NCI-H2081 (cell line): Measurements from ENCODE around the gene SLC51A.
A peak's percentile ranks its signal among the peaks of the same experiment; 100 is the strongest.

Source experiments
- DNase-seq, 2 experiments: peaks; one replicate each; lab custom pipeline; 2025; lab: John Stamatoyannopoulos, UW

The SLC51A gene

DNA sequence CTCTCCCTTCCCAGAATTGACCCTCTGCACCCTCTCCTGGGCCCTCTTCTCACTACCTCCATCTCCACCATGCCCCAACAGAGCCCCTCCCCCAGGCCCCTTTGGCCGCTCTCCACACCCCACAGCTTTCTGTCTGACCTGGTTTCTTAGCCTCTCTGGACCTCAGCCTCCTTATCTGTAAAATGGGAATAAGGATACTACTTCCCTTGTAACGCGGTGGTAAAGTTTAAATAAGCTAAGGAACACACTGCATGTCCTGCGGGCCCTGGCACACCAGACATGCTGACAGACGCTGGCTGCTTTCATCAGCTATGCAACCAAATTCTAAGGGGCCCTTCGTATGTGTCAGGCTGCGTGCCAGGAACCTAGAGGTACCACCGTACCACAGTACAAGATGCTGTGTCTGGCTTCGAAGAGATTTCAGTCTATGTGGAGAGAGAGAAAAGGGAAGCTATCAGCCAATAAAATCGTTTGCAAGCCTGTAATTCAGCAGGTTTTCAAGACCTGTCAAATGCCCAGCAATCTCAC, 777 bp upstream of the SLC51A start:
- DNase-seq: no peak

DNA sequence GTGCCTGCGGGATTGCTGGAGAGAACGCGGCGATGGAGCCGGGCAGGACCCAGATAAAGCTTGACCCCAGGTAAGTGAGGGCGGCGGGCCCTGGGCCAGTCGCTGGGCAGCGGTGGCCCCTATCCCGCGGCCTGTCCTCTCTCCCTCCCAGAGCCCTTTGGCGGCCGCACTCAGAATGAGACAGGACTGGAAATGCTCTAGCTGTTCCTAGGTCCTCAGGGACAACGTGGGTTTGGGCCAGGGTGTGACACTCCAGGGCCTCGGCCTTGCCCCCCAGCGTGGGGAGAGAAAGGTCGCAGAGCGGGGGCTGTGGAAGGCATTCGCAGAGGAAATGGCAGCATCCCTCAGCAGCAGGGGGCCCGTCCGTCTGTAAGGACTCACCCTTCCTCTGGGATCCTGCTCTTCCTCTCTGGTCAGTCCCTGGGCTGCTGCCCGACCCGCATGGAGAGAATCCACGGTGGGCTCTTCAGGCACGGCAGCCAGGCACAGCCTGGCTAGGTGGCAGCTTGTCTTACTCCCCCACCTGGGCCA, 412 bp downstream of the SLC51A start:
- DNase-seq: no peak

DNA sequence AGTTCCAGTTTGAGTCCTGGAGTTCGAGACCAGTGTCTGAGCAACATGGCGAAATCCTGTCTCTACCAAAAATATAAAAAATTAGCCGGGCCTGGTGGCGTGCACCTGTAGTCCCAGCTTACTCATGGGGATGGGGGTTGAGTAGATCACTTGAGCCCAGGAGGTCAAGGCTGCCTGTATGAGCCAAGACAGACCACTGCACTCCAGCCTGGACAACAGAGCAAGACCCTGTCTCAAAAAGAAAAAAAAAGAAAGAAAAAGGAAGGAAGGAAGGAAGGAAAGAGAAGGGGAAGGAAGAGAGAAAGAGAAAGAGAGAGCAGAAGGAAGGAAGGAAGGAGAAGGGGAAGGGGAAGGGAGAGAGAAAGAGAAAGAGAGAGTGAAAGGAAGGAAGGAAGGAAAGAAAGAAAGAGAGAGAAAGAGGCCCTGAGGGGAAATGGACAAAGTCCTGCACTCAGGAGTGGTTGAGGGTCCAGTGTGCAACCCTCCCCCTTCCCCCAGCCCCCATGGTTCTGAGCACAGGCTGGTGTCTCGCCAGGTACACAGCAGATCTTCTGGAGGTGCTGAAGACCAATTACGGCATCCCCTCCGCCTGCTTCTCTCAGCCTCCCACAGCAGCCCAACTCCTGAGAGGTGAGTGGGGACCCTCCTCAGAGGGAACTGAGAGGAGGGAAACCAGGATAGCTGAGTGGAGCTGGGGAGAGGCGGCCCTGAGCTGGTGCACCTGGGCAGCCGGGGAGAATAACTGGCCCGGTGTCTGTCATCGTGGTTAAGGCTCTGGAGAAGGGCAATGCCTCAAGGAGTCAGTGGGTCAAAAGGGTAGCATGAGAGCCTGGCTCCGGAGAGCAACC, 1.2 kb downstream of the SLC51A start:
- no peak for DNase-seq

DNA sequence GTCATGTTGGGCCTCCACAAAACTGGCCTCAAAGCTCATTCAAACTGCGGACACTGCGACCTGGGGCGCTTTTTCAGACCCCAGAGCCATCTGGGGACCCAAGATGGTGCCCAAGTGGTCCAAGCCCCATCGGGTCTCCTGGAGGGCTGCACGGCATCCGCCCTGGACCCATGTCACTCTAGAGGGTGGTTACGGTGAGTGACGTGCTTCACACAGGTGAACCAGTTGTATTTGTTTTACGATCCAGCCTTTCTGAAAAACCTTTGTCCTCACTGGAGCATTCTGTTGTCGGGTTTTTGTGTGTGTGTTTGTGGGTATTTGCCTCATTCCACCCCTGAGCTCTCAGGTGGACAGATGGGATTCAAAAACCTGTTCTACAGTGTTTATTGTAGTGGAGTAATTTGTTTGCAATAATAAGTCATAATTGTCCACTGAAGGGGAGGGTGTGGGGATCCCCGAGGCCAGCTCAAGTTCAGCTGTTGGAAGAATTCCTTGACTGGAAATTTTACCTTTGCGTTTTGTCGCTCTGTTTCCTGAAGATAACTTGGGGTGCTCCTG, 1.9 kb downstream of the SLC51A start:
- DNase-seq: no peak

DNA sequence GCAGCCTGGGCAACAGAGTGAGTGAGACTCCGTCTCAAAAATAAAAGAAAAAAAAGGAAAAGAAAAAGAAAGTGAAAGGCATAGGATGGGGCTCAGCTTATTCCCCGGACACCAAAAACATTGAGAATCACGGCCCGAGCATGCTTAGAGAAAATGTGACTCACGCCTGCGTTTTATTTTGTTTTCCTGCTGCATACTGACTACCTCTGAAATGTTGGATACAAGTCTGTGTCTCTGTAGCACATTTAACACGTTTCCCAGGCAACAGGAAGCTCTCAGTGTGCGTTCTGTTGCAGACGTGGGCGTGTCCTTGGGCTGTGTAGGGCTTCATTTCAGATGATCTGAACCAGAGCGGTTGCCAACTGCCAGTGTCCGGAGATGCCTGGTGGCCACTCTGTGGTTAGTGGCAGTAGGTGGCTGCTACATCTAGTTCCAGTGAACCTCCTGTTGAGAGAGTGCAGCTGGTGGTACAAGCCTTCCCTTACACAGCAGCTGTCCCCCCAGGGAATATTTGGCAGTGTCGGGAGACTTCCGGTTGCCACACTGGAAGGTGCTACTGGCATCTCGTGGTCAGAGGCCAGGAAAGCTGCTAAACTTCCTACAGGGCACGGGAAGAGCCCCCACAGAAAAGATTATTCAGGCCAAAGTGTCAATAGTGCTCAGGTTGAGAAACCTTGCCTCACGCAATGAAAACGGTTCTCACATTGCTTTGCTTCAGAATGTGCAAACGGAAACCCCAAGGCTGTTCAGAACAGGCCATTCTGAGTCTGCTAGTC, 3.0 kb downstream of the SLC51A start:
- DNase-seq: peak; percentile 78 to 88

DNA sequence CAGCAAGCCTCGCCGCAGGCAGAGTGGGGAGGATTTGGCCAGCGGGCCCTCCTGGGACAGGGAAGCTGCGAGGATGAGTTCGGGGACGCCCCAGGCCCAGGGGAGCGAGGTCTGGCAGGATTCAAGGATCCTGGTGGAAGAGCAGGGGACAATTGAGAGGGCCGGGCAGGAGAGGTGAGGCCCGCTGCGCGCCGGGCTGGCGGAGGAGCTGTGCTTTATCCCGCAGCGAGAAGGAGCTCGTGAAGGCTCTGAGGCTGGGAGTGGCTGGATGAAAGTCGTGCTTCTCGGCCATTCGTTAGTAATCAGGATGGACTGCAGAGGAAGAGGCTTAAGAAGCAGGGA, 3.6 kb downstream of the SLC51A start:
- no peak for DNase-seq

DNA sequence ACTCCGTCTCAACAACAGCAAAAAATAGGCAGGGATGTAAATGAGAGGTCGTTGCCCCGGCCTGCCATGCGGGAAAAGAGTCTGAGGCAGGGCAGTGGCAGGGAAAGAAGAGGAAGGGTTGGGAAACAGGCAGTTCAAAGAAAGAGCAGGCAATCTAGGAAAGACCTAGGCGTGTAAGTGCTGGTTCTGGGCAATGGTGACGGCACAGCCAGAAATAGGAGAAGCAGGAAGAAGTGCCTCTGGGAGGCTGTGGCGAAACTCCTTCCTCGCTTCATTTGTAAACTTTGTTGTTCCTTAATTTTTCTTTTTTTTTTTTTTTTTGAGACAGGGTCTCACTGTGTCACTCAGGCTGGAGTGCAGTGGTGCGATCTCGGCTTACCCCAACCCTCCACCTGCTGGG, 4.3 kb downstream of the SLC51A start:
- no peak for DNase-seq

DNA sequence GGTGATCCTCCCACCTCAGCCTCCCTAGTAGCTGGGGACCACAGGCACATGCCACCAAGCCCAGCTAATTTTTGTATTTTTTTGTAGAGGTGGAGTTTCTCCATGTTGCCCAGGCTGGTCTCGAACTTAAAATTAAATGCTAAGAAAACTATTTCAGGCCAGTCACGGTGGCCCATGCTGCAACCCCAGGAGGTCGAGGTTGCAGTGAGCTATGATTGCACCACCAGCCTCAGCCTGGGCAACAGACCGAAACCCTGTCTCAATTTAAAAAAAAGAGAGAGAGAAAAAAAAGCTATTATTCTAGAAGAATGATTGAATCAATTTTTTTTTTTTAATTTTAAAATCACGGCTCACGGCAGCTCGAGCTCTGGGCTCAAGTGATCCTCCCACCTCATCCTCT, 4.7 kb downstream of the SLC51A start:
- DNase-seq: no peak

DNA sequence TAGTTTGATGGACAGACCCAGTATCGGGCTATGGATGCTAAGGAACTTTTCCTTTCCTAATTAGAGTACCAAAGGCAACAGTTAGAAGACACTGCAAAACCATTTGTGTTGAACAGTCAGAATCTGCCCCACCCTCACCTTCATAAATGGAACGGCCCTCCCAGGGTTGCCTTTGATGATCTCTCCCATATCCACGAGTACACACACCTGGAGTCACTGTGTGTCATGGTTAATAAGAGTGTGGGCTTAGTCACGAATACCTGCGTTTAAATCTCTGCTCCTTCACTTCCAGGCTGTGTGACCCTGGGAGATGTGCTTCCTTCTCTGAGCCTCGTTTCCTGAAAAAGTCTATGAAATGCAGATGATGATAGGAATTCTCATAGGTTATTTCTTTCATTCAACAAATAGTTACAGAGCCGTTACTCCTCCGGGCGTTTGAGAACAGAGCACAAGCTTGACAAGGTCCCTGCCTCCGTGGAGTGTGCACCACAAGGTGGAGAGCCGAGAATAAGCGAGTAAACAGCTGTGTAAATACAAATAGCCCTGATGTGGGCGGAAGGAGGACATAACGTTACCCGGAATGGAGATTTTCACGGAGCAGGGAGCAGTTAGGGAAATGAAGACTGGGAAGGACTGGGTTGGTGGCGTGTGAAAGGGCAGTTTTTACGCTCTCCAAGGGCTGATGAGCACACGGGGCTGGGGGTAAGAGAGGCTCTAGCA, 6.7 kb downstream of the SLC51A start:
- DNase-seq: no peak

DNA sequence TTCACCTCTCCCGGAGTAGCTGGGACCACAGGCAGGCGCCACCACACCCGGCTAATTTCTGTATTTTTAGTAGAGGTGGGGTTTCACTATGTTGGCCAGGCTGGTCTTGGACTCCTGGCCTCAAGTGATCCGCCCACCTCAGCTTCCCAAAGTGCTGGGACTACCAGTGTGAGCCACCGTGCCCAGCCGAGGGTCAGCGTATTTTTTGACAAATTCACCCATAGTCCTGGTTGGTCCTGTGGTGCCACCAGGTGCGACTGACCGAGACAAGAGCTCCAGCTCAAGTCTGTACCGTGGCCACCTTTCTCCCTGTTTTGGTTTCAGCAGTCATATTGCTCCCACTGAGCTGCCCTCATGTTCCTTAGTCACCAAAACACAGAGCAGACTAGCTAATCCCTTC, 8.8 kb downstream of the SLC51A start:
- no peak for DNase-seq

DNA sequence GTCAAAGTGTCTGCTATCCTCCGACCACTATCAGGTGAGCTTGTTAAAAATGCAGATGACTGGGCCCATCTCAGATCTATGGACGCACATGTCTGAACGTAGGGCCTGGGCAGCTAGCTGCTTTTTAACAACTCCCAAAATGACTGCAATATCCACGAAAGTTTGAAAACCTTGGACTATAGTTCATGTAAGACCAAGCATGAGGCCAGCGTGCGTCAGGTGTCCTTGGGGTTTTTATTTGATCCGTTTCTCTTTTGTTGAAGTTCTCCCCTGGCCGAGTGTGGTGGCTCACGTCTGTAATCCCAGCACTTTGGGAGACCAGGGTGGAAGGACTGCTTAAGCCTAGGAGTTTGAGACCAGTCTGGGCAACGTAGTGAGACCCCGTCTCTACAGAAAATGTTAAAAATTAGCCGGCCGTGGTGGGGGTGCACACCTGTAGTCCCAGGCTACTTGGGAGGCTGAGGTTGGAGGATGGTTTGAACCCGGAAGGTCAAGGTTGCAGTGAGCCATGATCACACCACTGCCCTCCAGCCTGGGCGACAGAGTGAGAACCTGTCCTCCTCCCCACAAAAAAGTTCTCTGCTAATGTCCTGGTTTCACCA, 9.5 kb downstream of the SLC51A start:
- DNase-seq: no peak

DNA sequence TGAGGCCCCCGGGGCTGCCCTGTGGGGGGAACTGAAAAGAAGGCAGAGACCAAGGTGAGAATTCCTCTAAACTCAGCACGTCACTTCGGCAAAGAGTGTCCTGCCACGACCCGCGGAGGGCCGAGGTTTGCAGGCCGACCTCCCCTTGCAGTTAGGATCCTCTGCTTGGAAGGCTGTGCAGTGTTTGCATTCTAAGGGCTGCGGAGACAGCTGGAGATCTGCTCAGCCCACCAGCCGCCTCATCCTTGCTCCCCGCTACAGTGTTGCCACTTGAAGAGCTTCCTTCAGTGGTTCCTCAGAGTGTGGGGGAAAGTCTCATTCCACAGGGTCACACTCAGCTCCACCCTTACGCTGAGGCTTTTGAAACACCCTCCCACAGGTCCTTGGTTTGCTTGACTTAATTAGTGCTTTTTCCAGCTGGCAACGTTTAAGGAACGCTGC, 10.8 kb downstream of the SLC51A start:
- no peak for DNase-seq

DNA sequence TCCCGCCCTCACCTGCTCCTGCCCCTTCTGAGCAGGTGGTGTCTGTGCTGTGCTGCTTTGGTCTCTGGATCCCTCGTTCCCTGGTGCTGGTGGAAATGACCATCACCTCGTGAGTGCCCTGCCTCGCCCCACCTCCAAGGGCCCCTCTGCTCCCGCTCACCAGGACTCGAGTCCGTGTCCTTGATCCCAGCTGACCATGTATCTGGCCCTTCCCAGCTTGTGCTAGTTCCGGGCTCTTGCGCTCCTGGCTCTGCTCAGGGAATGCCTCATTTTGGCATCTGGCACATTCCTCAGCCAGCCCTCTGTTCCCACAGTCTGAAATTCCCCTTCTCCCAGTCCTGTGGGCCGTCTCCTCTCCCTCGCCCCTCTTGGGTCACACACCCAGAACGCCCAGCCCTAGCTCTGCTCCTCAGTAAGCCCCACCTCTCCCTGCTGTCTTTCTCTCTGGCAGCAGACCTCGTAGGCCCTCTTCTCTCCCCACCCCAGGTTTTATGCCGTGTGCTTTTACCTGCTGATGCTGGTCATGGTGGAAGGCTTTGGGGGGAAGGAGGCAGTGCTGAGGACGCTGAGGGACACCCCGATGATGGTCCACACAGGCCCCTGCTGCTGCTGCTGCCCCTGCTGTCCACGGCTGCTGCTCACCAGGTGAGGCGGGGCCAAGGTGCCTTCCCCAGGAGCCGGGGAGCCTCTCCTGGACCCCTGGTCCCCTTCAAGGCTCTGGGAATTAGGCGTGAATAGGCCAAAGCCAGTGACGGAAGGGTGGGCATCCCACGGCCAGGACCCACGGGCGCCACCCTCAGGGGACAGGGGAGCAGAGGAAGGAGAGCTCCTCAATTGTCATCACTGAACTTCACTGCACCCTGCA, 11.5 kb downstream of the SLC51A start:
- no peak for DNase-seq

DNA sequence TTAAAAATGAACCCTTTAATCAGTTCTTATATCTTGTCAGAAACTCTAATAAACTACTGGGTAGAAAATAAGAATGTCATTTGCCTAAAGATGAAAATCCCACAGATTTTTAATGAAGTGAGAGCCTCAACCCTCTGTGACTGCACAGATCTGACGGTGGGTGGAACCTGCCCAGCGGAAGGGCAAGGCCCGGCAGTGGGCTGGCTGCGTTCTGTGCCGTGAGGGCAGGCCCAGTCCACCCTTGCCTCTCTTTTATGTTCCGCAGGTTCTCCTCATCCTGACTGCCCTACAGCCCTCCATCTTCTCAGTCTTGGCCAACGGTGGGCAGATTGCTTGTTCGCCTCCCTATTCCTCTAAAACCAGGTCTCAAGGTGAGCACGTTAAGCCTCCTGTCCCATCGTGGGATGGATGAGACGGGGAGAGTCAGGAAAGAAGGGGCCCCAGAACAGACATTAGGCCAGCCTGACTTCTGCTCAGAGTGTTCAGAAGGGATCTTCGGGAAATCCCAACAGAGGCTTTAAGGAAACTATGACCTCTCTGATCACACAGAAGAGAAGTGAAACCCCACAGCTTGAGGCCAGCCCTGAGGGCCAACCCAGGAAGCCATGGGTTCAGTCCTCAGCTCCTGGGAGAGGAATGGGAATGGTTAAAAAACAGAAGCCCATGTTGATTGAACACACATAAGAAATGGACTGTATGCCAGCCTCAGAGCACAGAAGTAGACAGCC, 16.0 kb downstream of the SLC51A start:
- DNase-seq: no peak

DNA sequence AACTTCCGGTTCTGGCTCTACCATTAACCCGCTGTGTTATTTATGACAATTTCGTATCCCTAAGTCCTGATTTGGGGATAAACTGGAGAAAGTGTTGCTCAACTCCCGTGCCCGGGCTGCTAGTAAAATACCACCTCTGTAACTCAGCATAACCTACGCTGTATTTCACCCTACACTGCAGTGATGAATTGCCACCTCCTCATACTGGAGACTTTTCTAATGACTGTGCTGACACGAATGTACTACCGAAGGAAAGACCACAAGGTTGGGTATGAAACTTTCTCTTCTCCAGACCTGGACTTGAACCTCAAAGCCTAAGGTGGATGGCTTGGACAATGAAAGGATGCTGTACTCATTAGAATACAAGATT, 16.5 kb downstream of the SLC51A start:
- no peak for DNase-seq

DNA sequence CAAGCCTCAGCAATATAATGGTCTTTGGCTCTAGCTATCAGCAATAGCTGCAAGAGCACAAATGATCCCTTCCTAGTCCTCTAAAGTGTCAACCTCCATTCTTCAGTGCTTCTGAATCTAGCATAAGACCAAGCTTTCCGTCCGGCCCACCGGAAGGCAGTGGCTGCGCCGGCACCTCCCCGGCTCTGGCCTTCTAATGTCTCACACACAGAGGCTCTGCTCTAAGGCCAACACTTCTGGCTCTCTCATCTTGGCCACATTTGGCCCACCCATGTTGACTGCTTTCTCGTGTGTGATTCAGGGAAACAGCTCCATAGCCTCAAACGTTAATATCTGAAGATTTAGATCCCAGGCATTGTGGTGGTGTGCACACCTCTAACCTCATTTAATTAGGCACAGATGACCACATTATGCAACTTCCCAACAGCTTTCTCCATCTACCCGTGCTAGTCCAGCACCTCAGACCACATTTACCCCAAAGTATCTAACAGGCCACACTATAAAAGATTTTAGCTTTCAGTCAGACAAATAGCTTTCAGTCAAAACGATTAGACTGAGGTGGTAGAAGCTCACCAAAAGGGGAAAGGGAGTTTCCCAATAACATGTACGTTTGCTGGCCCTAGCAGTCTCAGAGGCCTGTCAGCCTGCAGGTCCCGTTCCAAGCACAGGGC, 19.3 kb downstream of the SLC51A start:
- no peak for DNase-seq

DNA sequence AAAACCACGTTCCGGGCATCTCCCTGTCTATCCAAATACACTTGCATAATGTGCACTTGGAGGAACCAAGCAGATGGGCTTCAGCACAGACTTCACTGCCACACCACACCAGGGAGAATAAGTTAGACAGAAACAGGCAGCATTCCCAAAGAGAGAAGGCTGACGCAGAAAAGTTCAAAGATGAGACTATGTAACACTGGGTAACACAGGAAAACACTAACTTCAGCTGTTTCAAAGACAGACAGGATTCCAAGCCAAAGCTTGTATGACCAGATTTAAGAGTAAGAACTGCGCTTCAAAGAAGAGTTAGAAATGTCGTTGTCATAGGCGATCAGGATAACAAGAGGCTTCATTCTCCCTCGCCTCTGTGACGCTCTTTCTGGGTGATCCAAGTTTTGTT, 19.9 kb downstream of the SLC51A start:
- no peak for DNase-seq

DNA sequence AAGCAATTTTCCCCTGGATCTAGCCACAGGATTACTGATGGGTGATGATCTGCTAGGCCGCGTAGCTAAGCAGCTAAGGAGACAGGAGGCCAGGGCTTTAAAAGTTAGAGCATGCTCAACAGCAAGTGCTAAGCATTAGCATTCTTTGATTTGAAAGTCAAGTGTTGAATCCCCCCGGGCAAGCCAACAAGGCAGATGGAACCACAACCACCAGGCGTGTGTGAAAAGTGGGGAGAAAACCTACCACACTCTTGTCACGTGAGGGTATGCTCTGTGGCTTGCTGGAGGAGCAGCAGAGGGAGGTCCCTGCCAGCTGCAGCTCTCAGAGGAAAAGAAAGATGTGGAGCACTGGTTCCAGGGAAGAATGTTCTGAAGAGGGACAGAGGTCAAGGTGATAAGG, 20.9 kb downstream of the SLC51A start:
- DNase-seq: no peak
